ENCODE results near the gene PLD4.

- TF ChIP-seq POLR2A (IDR thresholded peaks at IDR 0.05): no peak
- TF ChIP-seq CTCF (IDR thresholded peaks at IDR 0.05): no peak
These were observed 39.4 kb upstream of the PLD4 start for GRCh38 chr14:104885031-104885972.
